NCI-H2171 (cell line): ENCODE data around the gene PARP9.
"Not testable (repeated sequence)": the region's sequence is repeated elsewhere in the genome, so short reads cannot be mapped to it uniquely, and the experiment has no call there.

ENCODE experiments used
- DNase-seq: peaks from one replicate; lab custom pipeline; 2025; lab: John Stamatoyannopoulos, UW

PARP9 gene

DNA sequence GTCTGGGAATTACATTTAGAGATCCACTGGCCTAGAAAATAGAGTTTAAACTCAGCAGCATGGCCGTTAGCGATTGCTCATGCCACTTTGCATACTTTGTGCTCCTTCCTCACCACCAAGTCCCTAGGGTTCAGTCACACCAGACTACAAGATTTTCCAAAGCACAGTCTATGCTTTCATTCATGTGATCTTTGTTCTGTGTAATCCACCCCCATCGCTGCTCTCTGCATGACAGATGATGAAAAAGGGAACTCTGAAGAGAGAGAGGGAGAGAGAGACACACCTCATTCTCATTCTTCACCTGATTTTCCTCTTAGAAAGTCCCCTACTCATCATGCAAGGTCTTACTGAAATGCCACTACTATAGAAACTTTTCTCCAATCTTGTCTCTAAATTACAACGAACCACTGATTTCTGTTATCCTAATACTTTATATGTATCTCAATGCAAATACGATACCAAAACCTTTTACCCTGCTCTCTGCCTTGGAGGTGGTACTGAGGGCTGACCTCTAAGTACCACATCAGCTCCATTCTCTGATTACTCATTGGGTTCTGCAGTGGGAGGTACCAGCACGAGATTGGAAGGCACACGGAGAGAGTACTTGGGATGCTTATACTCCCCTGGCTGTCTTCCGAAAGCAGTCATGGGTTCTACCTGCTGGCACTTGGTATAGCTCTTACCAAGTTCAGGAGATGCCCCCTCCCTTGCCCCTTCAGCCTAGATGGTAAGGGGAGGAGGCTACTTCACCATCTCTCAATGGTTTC is 12.3 kb upstream of the PARP9 start:
- DNase-seq: no peak

DNA sequence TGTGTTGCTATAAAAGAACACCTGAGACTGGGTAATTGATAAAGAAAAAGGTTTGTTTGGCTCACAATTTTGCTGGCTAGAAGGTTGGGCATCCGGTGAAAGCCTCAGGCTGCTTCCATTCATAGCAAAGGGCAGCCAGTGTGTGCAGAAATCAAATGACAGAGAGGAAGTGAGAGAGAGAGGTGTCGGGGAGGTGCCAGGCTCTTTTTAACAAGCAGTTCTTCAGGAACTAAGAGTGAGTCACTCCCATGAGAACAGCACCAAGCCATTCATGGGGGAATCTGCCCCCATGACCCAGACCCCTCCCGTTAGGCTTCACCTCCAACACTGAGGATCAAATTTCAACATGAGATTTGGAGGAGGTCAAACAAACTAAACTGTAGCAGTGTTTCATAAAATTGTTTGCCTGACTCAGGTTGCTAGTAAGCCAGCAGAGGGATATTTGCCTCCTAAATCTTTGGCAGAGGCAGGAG is 8.9 kb upstream of the PARP9 start:
- DNase-seq: no peak

DNA sequence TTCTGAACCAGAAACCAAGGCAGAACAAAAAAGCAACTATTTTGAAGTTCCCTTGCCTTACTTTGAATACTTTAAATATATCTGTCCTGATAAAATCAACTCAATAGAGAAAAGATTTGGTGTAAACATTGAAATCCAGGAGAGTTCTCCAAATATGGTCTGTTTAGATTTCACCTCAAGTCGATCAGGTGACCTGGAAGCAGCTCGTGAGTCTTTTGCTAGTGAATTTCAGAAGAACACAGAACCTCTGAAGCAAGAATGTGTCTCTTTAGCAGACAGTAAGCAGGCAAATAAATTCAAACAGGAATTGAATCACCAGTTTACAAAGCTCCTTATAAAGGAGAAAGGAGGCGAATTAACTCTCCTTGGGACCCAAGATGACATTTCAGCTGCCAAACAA is 4.7 kb upstream of the PARP9 start:
- no peak for DNase-seq

DNA sequence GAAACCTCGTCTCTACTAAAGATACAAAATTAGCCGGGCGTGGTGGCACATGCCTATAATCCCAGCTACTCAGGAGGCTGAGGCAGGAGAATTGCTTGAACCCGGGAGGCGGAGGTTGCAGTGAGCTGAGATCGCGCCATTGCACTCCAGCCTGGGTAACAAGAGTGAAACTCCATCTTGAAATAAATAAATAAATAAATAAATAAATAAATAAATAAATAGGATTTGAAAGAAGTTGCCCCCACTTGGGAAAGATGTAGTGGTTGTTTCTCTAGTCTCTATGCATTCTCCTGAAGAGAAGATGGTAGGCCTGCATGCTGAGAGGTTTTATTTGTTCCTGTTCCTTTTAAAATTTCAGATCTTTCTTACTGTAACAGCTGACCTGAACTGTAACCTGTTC is 4.0 kb upstream of the PARP9 start:
- DNase-seq: not testable (repeated sequence)

DNA sequence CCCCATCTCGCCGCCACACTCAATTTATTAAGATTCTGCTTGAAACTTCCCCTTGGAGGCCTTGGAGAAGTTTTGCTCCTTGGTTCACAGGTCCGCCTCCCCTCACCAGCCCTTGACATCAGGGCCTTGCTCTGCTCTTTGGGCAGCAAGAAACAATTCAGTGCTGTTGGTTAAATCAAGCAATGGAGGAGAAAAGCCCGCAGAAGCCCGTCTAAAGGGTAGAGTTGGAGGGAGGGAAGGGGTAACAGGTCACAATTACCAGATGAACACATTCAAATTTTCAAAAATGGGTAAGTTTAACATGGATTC is 429 bp downstream of the PARP9 start:
- no peak for DNase-seq

DNA sequence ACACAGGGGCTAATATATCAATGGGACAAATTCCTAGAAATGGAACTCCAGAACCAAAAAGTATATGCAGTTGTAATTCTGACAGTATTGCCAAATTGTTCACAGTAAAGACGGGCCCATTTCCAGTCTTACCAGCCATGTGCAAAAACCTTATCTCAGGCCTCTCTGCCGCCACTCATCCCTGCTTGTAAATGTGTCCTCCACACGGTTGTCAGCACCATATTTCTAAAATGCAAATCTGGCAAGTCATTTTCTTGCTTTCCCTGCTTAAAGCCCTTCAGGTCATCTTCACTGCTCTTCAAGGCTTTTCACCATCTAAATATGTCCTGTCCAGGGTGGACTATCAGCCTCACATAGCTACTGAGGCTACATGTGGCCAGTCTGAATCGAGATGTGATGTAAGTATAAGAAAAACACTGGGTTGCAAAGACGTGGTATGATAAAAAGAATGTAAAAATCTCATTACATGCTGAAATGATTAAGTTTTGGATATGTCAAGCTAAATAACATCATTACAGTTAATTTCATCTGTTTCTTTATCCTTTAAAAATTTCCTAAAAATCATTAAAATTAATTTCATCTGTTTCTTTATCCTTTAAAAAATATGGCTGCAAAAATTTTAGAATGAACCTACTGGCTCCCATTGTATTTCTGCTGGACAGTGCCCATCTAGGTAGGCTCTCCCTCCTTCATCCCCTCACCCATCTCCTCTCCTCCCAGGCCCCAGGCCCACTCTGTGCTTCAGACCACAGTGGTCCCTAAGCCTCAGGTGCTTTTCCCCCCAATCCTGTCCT is 980 bp downstream of the PARP9 start:
- no peak for DNase-seq

DNA sequence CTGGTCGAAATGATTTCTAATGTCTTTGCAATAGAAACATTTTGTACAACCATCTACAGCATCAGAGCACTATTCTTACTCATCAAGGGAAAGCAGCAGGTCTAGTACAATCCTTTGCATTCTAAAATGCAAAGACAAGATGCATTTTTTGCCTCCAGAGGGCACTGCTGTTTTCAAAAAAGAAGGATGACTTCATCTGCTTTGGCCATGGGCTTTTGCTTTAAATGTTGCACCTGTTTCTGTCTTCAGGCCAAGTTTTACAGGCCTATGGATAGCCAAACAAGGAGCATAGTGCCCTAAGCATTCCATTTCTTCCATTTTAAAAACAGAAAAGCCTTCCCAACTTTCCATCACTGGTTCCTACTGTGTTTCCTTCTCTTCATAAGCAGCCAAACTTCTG is 3.4 kb downstream of the PARP9 start:
- DNase-seq: peak; percentile 17

DNA sequence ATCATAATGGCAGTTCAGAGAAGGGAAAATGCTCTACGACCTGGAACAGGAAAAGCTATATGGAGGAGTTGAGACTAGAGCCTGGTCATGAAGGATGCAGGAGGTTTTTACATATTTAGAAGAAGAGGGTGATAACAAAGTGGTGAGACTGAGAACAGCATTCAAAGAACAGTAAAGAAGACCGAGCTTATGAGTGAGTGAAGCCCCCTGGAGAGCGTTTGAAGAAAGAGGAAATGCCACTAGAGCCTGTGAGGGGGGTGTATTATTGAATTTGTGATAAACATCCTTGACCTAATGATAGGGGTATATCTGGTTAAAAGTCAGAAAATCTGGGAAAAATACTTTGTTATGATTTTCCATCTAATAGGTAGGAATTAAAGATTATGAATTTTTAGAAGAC is 4.2 kb downstream of the PARP9 start:
- no peak for DNase-seq

DNA sequence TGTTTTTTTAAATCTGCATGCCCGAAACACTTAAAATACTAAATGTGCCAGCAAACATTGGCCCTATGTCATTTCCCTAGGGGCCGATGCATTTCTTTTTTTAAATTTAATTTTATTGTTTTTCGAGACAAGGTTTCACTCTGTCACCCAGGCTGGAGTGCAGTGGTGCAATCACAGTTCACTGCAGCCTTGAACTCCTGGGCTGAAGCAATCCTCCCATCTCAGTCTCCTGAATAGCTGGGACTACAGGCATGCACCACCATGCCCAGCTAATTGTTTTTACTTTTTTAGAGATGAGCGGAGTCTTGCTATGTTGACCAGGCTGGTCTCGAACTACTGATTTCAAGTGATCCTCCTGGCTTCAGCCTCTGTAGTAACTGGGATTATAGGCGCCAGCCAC is 5.5 kb downstream of the PARP9 start:
- no peak for DNase-seq

DNA sequence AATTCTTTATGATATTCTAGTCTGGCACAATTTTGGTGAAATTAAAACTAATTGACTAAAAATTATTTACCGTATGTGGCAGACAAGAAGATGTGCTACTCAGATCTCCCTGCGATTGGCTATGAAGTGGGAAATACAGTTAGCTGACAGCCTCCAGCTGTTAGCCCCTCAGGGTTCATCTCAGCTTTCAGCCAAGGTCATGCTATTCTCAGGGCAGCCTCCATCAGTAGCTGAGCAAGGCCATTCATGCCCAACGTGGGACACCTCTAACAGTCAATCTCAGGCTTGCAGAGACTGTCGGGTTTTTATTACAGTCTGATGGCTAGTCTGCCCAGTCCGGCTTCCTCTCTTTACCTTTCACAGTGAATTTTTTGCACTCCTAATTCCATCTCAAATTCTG is 6.7 kb downstream of the PARP9 start:
- no peak for DNase-seq

DNA sequence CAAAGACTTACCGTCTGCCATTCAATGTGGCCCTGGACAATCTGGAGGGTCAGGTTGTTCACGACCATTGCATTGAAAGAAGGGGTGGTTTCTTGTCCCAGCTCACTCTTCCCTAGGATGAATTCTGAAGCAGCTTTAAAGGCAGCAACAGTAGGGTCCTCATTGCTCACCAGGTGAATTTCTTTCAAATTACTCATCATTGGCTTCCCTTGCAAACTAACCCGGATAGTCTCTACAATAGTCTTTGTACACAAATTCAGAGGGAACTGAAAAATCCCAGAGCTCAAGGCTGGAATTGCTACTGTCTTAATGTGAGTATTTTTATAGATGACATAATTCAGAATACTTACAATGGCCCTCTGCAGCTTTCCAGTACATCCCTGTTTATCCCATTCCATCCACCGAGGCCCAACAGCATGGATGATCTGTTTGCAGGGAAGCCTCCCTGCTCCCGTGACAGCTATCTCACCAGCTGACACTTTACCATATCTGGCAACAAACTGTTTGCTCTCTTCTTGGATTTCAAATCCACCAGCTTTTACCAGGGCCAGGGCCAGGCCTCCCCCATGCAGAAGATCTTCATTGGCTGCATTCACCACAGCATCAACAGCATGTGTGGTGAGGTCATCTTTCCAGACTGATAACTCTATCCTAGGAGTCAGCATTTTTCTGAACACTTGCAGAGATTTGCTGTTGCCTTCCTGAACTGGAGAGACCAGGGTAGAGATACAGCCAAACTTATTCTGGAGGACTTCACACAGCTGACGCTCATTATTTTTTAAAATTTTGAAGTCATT is 8.6 kb downstream of the PARP9 start:
- DNase-seq: peak; percentile 33

DNA sequence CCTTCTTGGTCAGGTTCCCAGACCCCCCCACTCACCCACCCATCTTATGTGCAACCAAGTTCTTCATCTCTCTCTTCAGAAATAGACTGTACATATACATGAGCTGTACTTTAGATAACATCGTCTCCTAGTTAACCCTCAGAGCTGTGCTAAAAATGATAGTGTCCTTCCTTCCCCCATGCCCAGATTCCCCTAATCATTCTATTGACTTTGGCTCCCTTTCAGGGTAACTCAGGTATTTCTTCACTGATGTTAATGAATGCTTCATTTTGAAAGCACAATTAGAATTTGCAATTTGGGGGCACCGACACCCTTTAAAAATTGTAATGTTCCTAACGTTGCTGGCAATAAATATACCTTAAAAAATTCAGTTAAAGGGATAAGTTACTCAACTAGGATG is 10.9 kb downstream of the PARP9 start:
- no peak for DNase-seq

DNA sequence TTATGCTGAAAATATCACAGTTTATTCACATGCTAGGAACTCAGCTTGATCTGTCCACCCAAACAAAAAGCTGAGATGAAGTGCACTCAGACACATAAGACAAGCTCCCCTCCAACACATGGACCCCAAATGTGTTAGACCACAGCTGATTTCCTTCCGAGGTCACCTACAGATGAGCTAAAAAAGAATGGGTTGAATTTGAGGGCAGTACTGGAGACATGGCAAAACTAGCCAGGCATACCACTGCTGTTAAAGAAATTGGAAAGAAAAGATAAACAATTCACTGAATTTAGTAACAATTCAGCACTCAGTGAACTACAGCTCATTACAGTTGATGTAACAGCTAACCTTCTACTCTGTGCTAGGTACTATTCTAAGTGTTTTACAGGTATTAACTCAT is 15.5 kb downstream of the PARP9 start:
- no peak for DNase-seq

DNA sequence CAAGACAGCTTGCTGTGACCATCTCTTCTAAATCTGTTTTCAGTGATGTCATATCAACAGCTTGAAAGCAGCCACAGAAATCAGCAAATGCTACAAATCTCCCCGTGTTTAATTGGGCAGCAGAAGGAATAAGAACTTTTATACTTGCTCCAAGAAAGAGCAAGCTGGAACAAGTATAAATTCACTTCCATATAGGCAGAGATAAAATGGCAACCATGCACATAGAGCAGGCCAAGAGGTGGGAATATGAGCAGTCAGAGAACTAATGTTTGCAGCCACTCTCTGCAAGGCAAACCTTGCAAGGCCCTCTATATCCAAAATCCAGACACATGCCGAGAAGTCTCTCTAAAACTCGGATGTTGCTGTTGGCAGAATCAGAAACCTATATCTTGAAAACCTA is 16.0 kb downstream of the PARP9 start:
- DNase-seq: no peak

DNA sequence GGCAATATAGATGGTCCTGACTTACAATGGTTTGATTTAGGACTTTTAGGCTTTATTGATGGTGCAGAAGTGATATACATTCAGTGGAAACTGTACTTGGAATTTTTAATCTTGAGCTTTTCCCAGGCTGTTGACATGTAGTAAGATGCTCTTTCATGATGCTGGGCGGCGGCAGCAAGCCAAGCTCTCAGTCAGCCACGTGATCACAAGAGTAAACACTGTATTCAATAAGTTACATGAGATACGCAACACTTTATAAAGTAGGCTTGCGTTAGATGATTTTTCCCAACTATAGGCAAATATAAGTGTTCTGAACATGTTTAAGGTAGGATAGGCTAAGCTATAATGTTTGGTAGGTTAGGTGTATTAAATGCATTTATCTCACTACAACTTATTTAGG is 17.9 kb downstream of the PARP9 start:
- no peak for DNase-seq

DNA sequence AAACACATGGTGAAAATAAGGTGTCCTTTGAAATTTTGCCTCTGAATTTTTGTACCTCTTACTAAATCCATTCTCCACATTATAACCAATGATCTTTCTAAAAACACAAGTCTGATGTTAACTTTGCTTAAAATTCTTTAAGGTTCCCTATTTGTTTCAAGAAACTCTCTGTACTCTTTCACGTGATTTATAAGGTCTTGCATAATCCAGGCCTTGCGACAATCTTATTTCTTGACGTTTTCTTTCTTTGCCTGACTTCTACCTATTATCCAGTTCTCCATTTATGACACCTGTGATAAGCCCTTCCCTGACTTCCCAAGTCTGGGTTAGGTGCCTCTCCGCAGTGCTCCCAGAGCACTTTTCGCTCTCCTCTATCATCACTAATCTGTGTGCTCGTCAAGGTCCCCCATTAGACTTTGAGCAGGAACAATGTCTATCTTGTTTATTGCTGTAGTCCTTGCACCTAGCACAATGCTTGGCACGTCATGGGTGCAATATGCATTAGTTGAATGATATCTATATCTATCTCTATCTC is 25.1 kb downstream of the PARP9 start:
- no peak for DNase-seq

DNA sequence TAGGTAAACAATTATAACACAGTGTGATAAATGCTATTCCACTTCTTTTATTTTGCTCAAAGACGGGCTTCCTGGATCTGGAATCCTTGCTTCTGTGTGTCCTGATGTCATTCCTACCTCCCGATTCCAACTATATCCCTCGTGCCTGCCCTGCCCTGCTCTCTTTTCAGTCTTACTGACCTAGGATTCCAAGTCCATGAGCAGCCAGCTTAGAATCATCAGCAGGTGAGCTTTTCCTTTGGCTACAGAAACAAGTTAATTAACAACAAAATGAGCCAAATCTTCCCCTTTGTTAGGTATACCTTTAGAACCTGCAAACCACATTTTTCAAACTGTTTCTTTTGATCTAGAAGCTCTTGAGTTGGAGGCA is 27.5 kb downstream of the PARP9 start:
- DNase-seq: no peak

DNA sequence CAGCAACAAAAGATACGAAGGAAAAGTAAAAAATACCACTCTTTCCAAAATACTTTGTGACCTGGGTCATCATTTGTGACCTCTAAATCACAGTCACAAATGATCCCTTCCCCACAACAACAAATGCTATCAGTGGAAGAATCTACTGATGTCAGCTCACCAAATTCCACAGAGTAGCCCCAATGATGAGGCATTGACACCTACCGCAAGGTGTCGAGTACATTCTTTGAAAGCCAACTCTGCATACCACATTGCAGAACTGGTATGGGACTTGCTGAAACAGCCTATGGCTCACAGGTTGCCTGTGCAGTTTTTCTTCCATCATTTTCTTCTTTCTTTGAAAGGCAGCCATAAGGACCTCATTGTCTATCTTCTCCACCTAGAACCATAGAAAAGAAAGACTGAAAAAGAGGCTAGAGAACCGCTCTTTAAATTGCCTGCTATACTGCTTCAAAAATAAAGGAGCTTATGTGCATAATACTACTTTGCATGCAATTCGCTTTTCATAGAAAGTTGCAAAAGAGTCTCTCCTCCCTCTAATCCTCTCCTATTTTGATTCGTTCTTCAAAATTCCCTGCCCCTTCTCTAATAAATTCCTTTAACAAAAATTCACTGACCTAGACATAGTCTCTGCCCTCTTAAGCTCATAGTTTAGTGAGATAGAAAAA is 28.0 kb downstream of the PARP9 start:
- DNase-seq: no peak

DNA sequence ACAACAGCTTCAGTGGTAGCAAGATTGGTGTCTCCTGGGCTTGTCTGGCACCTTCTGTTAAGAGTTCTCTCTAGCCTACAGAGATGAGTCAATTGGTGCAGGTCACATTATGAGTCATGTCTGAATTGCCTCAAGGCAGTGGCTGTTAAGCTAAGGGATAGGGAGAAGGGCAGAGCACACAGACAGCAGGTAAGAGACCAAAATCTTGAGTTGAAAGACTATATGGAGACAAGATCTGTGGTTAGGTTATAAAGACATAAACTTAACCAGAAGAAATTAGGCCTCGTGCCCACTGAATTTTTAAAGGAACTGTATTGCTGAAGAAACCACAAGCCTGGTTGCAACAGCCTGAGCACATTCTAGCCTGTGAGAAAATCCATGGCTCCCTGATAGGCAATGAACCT is 30.2 kb downstream of the PARP9 start:
- no peak for DNase-seq

DNA sequence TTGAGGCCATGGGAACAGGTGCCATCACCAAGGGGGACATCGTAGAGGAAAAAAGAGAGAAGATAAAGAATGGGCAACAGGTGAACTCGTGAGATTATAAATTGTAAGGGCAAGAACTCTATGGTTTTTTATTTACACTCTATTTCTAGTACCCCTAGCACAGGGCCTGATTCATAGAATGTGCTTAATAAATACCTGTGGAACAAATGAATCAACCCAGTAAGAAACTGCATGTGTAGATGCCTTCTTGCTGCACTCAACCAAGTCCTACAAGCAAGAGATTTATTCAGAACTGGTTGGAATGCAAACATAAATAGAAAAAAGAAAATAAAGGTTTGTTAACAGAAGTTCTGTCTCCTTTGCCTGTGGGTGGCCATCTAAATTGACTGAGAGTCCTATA is 30.6 kb downstream of the PARP9 start:
- no peak for DNase-seq

DNA sequence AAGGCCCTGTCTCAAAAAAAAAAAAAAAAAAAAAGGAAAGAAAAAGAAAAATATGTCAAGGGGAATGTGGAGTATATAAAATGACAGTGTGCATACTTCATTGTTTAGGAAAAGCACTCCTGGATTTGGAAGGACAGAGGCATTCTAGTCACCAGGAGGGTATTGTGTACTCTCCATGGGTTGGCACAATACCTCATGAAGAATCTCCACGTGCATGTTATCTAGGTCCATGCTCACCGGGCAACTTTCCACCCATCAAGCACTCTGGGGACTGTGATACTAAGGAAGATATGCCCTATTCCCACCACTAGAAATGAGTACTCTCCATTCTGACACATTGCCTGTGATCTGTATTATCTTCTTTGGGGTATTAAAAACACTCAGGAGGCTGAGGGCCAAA is 33.9 kb downstream of the PARP9 start:
- DNase-seq: no peak

DNA sequence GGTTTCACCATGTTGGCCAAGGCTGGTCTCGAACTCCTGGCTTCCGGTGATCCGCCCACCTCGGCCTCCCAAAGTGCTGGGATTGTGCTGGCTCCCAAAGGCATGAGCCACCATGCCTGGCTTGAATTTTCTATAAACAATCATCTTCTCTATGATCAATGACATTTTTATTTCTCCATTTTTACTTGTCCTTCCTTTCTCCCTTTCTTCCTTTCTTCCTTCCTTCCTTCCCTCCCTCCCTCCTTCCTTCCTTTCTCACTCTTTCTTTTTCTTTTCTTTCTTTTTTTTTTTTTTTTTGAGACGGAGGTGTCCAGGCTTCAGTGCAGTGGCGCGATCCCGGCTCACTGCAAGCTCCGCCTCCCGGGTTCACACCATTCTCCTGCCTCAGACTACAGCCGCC is 40.8 kb downstream of the PARP9 start:
- no peak for DNase-seq
